COLO668 (cell line): Measurements from ENCODE around the gene STMND1.

Experiments
- DNase-seq: peaks from one replicate; lab custom pipeline; 2025; ENCODE audit not compliant: unreplicated experiment; lab: John Stamatoyannopoulos, UW

Gene STMND1

DNA sequence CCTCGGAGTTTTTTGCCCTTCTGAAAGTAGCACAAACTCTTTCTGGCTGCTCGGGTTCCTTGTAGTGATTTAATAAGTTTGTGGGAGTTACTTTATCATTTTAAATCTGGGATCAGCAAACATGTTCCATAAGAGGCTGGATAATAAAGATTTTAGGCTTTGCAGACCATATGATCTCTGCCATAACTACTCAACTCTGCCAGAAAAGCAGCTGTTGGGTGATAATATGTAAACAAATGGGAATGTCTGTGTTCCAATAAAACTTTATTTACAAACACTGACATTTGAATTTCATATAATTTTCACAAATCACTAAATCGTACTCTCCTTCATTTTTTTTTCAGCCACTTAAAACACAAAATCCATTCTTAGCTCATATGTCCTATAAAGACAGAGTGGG, 3.9 kb upstream of the STMND1 start:
- no peak for DNase-seq

DNA sequence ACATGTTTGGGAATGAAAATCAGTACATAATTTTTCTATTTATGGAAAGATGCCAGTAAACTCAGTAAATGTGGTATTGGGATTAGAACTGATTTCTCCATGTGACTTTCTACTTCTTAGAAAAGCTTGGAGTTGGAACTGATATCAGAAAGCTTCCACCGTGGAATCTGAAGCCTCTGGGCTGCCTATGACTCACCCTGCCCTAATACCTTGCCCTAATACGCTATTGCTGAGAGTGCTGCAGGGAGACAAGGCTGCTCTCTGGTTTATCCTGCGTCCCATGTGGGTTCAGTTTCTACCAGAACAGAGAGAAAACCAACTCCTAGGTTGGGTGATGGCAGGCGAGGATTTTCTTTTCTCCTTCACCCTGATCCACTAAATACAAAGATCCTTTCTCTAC, 3.3 kb upstream of the STMND1 start:
- DNase-seq = no peak

DNA sequence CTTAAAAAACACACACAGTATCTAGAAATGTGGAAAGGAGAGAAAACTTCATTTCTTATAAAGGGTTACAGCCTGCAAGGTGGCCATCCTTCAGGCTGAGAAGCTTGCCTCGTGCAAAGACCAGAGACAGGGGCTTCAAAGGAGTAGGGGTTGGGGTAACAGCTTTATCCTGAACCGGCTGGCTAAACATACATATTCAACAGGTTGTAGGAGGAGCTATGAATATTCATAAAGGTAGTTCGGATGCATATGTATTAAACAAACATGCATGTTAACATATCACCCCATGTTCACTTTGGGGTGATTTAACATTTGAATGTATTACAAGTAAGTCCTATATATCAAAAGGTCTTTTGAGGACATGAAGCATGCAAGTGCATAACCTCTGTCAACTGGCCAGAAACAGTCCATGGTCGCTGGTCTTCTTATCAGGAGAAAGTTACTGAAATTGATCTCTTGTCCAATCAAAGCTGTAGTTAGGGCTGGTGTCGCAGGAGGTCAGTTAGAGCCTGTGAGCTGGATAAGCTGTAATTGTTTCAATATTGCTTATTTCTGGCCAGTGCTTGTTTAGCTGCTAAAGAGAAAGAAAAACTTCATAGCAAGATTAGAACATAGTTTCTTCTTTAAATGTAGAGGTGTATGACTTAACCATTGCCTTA, 2.3 kb upstream of the STMND1 start:
- no peak for DNase-seq

DNA sequence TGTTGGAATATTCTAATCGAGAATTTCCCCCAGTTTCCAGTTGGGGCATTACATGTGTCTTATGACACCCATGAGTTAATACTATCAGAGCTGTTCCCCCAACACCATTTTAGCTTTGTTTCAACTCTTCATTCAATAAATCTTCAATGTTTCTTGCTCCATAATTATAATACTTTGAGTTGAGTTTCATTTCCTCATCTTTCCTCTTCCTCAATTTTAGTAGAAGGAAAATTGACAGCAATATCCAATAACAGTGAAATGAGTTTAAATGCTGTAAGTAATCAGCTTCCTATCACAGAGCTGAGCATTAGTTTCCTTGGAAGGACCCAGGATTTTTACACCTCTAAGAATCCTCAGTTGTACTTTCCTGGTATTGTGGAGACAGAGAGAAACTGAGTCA, 1.0 kb upstream of the STMND1 start:
- no peak for DNase-seq

DNA sequence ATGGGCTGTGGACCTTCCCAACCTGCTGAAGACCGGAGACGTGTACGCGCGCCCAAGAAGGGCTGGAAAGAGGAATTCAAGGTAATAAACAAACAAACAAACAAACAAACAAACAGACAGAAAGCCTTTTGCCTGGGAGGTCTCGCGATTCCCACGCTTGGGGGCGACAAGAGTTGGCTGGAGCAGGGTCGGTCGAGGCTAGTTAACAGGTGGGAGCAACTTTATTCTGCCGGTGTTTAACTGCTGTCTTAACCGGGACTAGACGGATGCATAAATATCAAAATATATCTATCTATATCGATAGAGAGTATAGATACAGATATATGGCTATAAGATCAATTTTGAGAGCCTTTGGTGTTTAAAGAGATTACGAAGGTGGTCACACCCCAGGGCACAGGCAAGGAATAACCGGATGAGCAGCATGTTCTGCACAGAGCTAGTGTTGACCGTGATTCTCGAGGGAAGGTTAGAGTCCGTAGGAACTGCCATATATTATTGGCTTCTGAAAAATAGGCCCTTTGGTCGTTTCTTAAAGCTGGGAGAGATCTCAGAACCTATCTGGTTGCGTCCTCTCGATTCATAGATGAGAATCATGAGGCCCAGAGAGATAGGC, 514 bp downstream of the STMND1 start:
- no peak for DNase-seq

DNA sequence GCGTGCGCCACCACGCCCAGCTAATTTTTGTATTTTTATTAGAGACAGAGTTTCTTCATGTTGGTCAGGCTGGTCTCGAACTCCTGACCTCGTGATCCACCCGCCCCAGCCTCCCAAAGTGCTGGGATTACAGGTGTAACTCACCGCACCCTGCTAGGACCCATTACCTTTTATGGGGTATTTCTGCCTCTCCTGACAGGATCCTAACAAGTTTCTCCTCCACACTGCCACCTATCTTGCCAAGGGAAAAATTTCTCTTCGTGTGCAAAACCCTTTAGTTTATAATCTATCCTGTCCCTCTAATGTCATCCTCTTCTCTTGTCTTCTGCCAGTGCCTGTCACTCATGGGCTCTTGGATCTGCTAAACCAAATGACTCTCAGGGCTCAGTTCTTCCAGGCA, 1.9 kb downstream of the STMND1 start:
- DNase-seq = no peak

DNA sequence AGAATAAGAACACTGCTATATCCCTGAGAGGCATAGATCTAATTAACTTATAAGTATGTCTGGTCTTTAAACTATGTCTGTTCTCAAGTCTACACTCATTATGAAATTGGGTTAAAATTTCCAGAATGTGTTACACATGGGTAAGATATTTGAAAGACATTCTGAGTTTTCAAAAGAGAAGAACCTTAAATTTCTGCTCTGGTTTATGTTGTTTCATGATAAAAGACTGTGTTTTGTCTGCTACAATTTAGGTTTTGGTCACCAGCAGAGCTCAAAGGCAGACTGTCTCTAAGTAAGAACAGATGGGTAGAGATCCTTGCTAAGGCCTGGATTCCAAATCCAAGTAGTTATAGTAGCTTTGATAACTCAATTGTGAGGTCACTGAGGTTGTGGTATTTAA, 6.0 kb downstream of the STMND1 start:
- DNase-seq = no peak

DNA sequence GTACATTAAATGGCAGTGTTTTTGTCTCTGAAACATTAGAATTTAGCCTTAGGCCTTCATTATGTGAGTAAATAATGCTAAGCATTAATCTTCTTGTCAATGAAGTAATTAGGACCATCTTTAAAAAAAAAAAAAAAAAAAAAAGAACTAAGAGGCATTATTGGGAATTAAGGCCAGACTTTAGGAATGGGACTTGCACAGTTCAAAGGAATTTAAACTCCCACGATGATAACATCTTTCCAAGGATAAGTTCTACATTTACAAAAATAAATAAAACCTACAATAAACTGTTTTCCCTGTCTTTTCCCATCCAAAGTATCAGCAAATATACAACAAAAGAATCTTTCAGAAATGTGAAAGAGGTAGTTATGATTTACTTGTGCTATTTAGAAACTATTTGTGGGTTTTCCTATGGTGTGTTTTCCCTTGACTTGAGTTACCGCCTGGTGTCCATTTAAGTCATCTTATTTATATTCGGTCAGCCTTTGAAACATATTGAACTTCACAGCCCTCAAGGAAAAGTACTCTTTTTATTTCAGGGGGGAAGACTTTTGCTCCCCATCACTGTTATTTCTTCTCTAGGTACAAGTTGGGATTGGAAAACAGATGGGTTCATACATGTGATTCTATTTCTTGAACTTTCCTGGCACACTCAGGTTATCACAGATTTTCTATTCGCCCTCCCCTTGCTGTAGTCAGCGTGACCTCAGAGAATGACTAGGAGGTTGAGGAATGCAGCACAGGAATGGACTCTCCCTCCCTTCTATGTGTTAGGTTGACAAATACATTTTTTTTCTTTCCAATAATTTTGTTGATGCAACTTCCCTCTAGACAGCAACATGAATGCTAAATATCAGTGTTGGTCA, 13.6 kb downstream of the STMND1 start:
- no peak for DNase-seq

DNA sequence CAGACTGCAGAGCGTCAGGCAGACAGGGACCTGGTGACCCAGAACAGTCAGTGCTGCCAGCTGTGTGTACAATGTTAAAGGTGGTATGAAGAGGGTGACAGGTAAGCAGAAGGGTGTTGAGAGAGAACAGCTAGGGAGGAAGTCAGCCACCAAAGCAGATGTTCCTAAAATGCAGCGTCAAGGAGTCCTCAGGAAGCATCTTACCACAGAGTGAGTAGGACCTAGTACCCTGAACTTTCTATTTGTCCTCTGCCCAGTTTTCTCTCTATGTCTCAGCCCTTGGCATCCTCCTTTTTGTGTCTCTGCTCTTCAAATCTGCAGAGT, 14.2 kb downstream of the STMND1 start:
- no peak for DNase-seq

DNA sequence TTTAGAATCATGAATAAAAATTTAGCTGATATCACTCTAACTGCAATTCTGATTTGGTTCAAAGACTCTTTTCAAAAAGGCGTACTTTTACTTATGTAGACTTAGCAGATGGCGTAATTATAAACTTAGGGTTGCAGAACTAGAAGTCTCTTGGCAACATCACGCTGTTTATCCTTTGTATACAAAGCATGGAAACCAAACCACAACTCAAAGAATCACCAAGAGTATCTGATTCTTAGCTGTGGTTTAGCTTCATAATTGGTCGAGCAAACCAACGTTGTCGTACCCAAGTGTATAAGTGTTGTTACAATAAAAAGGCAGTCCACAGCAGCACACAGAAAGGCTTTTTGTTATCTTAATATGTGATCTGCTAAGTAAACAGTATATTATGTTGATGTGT, 18.2 kb downstream of the STMND1 start:
- DNase-seq = no peak

DNA sequence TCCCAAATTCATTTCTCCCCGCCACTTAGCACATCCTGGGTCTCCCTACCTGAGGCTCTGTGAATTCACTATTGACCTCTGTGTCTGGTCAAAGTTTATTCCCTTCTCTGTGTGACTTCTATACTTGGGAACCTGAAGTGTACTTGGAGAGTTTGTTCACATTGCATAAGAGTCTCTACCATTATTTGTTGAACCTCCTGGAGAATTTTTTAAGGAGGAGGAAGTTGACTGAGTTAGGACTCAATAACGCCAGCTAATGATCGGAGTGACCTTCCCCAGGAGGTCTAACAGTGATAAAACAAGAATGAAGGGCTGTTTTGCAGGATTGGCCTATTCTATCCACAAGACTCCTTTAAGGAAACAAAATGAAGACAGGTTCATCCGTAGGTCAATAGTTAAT, 23.6 kb downstream of the STMND1 start:
- no peak for DNase-seq

DNA sequence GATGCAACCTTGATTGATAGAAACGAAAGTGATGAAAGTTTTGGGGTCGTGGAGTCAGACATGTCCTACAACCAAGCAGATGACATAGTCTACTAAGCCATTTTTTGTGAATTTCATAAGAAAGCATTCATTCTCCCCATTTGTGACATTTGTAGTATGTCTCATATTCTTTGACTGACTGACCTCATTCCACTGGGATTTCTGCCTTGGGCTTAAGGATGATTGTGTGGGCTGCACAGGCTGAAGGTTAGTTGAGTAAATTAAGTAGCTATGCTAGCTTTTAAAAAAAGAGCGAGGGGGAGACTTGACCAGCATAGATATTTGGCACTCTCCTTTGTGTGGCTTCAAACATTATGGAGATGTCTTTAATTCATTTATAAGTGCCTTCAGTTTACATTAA, 28.9 kb downstream of the STMND1 start:
- DNase-seq = no peak

DNA sequence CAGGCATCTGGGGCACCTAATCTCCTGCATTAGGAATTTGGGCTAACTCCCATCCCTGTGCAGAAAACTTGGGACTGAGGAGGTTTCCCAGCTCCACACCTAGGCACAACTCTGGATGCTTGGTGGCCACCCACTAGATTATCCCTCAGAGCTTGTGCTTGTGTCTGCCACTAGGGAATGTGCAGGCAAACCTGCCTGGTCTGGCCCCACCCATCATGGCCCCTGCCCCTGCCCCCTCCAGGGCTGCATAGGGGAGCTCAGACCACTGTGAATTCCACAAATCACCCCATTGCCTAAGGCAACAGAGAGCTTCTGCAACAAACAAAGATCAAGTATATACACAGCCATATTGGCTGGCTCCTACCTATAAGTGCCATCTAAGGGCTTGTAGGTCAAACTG, 31.1 kb downstream of the STMND1 start:
- no peak for DNase-seq

DNA sequence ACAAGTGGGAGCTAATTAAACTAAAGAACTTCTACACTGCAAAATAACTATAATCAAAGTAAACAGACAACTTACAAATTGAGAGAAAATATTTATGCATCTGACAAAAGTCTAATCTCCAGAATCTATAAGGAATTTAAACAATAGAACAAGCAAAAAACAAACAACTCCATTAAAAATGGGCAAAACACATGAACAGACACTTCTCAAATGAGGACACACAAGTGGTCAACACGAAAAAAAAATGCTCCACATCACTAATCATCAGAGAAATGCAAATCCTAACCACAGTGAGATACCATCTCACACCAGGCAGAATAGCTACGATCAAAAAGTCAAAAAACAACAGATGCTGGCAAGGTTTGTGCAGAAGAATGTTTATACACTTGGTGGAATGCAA, 36.2 kb downstream of the STMND1 start:
- no peak for DNase-seq

DNA sequence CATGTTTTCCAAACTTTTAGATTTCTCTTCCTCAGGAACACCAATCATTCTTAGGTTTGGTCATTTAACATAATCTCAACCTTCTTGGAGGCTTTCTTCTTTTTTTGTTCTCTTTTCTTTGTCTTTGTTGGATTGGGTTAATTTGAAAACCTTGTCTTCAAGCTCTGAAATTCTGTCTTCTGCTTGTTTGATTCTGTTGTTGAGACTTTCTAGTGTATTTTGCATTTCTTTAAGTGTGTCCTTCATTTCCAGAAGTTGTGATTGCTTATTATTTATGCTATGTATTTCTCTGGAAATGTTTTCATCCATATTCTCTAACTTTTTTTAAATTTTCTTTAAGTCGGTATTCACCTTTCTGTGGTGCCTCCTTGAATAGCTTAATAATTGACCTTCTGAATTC, 42.2 kb downstream of the STMND1 start:
- no peak for DNase-seq

DNA sequence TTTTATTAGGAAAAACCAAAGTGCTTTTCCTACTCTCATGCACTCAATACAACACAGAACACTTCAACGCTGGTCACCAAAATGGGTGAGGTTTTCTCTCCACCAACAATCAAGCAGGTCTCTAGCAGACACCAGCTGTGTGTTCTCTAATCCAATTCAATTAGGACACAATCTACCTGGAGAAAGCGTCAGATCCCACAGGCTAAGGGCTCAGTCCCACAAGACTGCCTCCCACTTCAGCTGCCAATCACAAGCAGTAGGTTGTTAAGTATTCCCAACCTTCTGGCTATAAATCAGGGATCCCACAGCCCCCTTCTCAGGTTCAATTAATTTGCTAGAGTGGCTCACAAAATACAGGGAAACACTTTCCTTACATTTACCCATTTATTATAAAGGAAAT, 47.7 kb downstream of the STMND1 start:
- DNase-seq = no peak

DNA sequence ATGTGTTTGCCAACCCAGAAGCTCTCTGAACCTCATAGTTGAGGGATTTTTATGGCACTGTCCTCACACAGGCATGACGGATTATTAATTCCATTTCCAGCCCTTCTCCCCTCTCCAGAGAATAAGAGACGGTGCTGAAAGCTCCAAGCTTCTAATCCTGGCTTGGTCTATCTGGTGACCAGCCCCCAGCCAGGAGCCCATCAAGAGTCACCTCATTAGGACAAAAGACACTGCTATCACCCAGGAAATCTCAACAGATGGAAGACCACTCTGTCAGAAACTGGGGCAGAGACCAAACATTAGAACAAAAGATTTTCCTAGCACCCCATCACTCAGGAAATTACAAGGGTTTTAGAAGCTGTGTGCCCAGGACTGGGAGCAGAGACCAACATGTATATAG, 48.2 kb downstream of the STMND1 start:
- DNase-seq = no peak

DNA sequence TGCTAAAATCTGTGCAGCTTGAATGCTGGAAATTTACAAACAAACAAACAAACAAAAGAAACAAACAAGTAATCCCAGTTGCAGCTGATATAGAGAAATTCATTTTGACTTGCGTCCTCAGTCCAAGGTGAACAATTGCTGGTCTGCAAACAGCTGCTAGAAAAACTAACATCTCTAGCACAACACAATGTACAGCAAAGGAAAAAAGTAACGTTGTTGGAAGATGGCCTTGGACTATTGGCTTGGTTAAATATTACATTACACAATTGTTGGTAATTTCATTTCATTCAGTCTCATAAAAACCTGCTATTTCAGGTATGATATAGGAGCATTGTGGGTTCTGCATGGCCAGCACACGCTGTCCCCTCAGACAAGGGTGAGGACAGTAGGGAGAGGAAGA, 50.0 kb downstream of the STMND1 start:
- no peak for DNase-seq

DNA sequence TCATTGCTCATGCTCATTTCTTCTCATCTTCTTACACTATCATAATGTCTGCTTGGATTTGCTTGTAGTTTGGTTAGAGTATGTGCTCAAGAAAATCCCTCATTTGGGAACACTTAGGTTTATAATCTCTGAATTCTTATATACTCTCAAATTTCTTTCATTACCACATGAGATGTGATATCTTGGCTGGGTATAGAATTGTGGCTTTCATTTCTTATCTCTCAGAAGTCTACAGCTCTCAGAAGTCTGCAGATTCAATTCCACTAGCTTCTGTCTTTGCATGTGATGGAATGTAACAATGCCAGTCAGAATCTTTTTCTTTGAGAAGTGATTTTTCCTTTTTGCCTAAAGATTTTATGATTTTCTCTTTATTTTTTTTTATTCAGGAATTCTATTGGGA, 50.9 kb downstream of the STMND1 start:
- no peak for DNase-seq

DNA sequence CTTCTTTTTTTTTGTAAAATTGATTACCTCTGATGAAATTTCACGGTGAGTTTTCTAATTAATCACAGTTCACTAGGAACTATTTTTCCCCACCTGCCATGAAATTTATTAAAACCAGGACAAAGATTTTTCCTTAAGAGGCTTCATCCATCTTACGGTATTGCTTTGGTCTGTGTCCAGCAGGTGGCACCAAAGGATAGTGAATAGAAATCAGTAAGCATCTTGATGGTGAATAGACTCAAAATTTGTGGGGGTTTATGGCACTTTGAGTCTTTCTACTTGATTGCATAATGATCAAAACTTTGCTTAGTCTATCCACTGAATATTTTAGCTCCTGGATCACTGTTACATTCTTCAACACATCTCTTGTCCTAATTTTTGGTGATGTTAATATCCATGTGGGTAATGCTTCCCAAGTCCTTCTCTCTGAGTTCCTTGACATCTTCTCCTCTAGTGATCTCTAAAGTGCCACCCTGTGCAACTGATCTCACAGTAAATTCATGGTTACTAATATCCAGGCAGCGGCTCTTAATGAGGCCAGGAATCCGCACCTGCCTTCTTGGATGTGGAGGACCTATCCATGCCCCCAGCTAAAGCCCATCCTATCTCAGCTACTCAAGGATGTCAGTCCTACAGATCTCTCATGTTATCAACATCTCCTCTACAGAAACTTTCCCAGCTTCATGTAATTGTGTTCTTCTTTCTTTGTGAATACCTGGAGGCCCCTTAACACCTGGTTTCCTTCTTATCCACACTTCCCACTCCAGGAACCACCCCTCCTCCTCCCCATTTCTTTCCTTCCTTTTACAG, 54.5 kb downstream of the STMND1 start:
- peak; percentile 55 for DNase-seq

DNA sequence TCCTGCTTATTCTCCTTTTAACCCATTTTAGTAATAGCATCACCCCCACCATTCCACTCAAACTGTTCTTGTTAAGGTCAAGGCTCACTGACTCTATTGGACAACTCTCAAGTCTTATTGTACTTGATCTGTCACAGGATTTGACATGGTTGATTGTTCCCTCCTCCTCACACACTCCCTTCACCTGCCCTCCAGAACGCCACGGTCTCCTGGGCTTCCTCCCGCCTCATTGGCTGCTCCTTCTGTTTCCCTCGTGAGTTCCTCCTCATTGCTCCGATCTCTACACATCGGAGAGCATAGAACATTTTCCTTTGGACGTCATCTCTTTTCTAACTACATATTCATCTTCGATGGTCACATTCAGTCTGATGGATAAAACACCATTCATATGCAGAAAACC, 55.1 kb downstream of the STMND1 start:
- DNase-seq = no peak

DNA sequence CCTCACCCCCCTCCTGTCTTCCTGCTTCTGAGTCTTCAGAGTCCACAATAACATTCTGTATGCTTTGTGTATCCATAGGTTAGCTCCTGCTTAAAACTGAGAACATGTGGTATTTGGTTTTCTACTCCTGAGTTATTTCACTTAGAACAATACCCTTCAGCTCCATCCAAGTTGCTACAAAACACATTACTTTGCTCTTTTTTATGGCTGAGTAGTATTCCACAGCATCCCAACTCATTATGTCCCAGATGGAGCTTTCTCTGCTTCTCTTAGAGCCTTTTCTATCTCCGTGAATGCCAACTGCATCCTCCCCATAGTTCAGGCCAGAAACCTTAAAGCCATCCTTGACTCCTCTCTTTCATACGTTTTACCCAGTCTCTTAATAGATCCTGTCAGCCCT, 55.8 kb downstream of the STMND1 start:
- no peak for DNase-seq
